HepG2 (cell line): ENCODE measurements around the gene TMEM151A. TPM values are rescaled to one million over a fixed set of nuclear protein-coding genes. Genes with fewer than 3 reads are reported as not detected.

Experiments
- ATAC-seq: fragments of 200-7000 bp; cut with Tn5 transposase; 3 replicates; pipeline ENCODE4 v1.9.1; 2020; ENCODE audit warnings: mild to moderate bottlenecking, moderate library complexity
- BruUV-seq: library from RNA; stranded (reverse); fragments of 400-500 nt; replicated peaks from 2 replicates; lab custom pipeline; 2021; lab: Mats Ljungman, UMichigan
- CTCF ChIA-PET: fragments of 300-600 bp; formaldehyde crosslinking; extraction: SDS; loops from one replicate; lab custom pipeline; 2021; ENCODE audit warnings: low total read pairs, inconsistent platforms, low intra/inter-chr PET ratio; lab: Yijun Ruan, JAX
- POLR2A ChIA-PET: fragments of 350-600 bp; sonication (Branson Sonifier 250); formaldehyde crosslinking; loops from one replicate; lab custom pipeline; 2020; ENCODE audit warnings: antibody characterized with exemption, inconsistent platforms; lab: Yijun Ruan, JAX
- DNase-seq: peaks from one replicate; pipeline ENCODE4 v3.0.0-alpha.2; 2015; ENCODE audit warnings: low spot score
- FAIRE-seq: peaks from 3 replicates; lab custom pipeline; 2011; peaks lifted over from hg19 to GRCh38; lab: Jason Lieb, UNC
- H2AFZ ChIP-seq: one replicate; pipeline ENCODE4 v1.6.1; 2011; ENCODE audit warnings: low read length, inconsistent platforms
- H3K27ac ChIP-seq: fragments of 300-600 bp; 3 replicates; pipeline ENCODE4 v1.8.0; 2011; ENCODE audit warnings: mixed run types, mild to moderate bottlenecking, mixed read lengths, low read length, inconsistent platforms; ENCODE audit not compliant: insufficient read depth; ENCODE audit errors: extremely low read length
- H3K27me3 ChIP-seq, 2 experiments: fragments of 200-600 bp in 1 of 2; 2 replicates in 1 of 2; 3 replicates in 1 of 2; pipeline versions ENCODE4 v1.6.0 to v1.8.0; 2011; ENCODE audit warnings: low read length in 2 of 2, mild to moderate bottlenecking in 2 of 2, moderate library complexity in 2 of 2, inconsistent platforms in 1 of 2; ENCODE audit not compliant: insufficient read depth in 2 of 2, control insufficient read depth in 1 of 2
- H3K36me3 ChIP-seq, 2 experiments: fragments of 200-600 bp in 1 of 2; replicated peaks in 1 of 2; 2 replicates in 1 of 2; 3 replicates in 1 of 2; pipeline versions ENCODE4 v1.5.1 to v1.8.0; 2011; ENCODE audit warnings: low read length in 2 of 2, inconsistent platforms in 1 of 2; ENCODE audit not compliant: insufficient read depth in 2 of 2, control insufficient read depth in 1 of 2
- H3K4me1 ChIP-seq: 2 replicates; pipeline ENCODE4 v1.5.1; 2012; ENCODE audit warnings: low read length, inconsistent platforms; ENCODE audit not compliant: insufficient read depth
- H3K4me2 ChIP-seq: 2 replicates; pipeline ENCODE4 v1.6.0; 2011; ENCODE audit warnings: low read depth, low read length, inconsistent platforms
- H3K4me3 ChIP-seq, 3 experiments: fragments of 200-600 bp in 1 of 3; sonication (generic), shearing (Covaris generic) in 1 of 3; replicated peaks in 1 of 3; 2 replicates each; pipeline ENCODE4 v1.5.1; 2011 to 2016; ENCODE audit warnings: low read length in 3 of 3, inconsistent platforms in 2 of 3, low read depth in 2 of 3, mild to moderate bottlenecking in 2 of 3, control low read depth in 1 of 3, mixed read lengths in 1 of 3; ENCODE audit not compliant: insufficient read depth in 1 of 3
- H3K79me2 ChIP-seq: one replicate; pipeline ENCODE4 v1.6.1; 2011; ENCODE audit warnings: low read length, inconsistent platforms; ENCODE audit not compliant: insufficient read depth
- H3K9ac ChIP-seq: 2 replicates; pipeline ENCODE4 v1.6.0; 2011; ENCODE audit warnings: mild to moderate bottlenecking, low read depth, low read length, inconsistent platforms; ENCODE audit not compliant: insufficient read depth
- H3K9me3 ChIP-seq: 2 replicates; pipeline ENCODE4 v1.5.1; 2012; ENCODE audit warnings: mild to moderate bottlenecking, low read length
- H4K20me1 ChIP-seq: 2 replicates; pipeline ENCODE4 v1.6.0; 2011; ENCODE audit warnings: inconsistent platforms, mild to moderate bottlenecking, low read length, moderate library complexity; ENCODE audit not compliant: insufficient read depth
- CEBPB ChIP-seq: IDR thresholded peaks from 2 replicates; pipeline ENCODE4 v1.6.1; 2011; ENCODE audit warnings: low read depth, low read length, improper control_type of control experiment, borderline replicate concordance
- ERF ChIP-seq: IDR thresholded peaks from 2 replicates; pipeline ENCODE4 v1.6.1; 2018; ENCODE audit warnings: missing biosample characterization, missing genetic modification reagents
- MEIS2 ChIP-seq: sonication (generic); formaldehyde crosslinking; IDR thresholded peaks from 2 replicates; pipeline ENCODE4 v1.9.0; 2021; ENCODE audit warnings: mild to moderate bottlenecking, missing genetic modification reagents
- PCBP2 ChIP-seq: fragments of 200-400 bp; formaldehyde crosslinking; optimal IDR thresholded peaks from 2 replicates; pipeline ENCODE3; 2018; ENCODE audit warnings: low read length, low read depth; ENCODE audit not compliant: poor library complexity, severe bottlenecking
- PITX1 ChIP-seq: sonication (generic); formaldehyde crosslinking; IDR thresholded peaks from 2 replicates; pipeline ENCODE4 v1.5.1; 2020; ENCODE audit warnings: mild to moderate bottlenecking, missing genetic modification reagents
- RARG ChIP-seq: sonication (generic); formaldehyde crosslinking; IDR thresholded peaks from 2 replicates; pipeline ENCODE4 v1.4.0; 2020; ENCODE audit warnings: low read depth, mild to moderate bottlenecking, missing genetic modification reagents
- TBX3 ChIP-seq: fragments of 450-650 bp; IDR thresholded peaks from 2 replicates; pipeline ENCODE4 v1.6.1; 2017; ENCODE audit warnings: antibody characterized with exemption, mild to moderate bottlenecking, inconsistent platforms, borderline replicate concordance
- TMF1 ChIP-seq: sonication (generic); formaldehyde crosslinking; IDR thresholded peaks from 2 replicates; pipeline ENCODE4 v1.8.1; 2022; ENCODE audit warnings: low read depth, missing genetic modification reagents
- ZNF337 ChIP-seq: sonication (generic); formaldehyde crosslinking; IDR thresholded peaks from 2 replicates; pipeline ENCODE4 v1.5.1; 2020; ENCODE audit warnings: missing genetic modification reagents, low read depth, mild to moderate bottlenecking, borderline replicate concordance
- ZNF33B ChIP-seq: sonication (generic); formaldehyde crosslinking; IDR thresholded peaks from 2 replicates; pipeline ENCODE4 v1.5.1; 2020; ENCODE audit warnings: mild to moderate bottlenecking, missing genetic modification reagents
- ZNF549 ChIP-seq: sonication (generic); formaldehyde crosslinking; IDR thresholded peaks from 2 replicates; pipeline ENCODE4 v1.5.0; 2020; ENCODE audit warnings: missing genetic modification reagents
- ZNF629 ChIP-seq: sonication (generic); formaldehyde crosslinking; conservative IDR thresholded peaks from 2 replicates; pipeline ENCODE4 v1.5.0; 2020; ENCODE audit warnings: missing genetic modification reagents
- ZNF768 ChIP-seq: sonication (generic); formaldehyde crosslinking; IDR thresholded peaks from 2 replicates; pipeline ENCODE4 v1.4.0; 2020; ENCODE audit warnings: missing genetic modification reagents
- WGBS: methylation state at CpG from one replicate; pipeline ENCODE4 v1.1.6; 2017; ENCODE audit warnings: low lambda C conversion rate; 5-methylcytosine and 5-hydroxymethylcytosine counted together
- in situ Hi-C: cut with HindIII; loops from 2 replicates; pipeline ENCODE4 v1.10.0; 2017; ENCODE audit warnings: low pct_unique_long_range_greater_than_20kb; ENCODE audit not compliant: extremely low pct_ligation_motif_present
- intact Hi-C: fragments of 100-400 bp; cut with micrococcal nuclease; formaldehyde crosslinking; loops from one replicate; pipeline ENCODE4 v1.10.0; 2022; ENCODE audit not compliant: unreplicated experiment
- polyA plus RNA-seq, 8 experiments: library from polyadenylated mRNA; depleted of rRNA in 3 of 8; stranded (reverse) in 7 of 8; unstranded in 1 of 8; fragments of >200 nt; fragmentation: Illumina TruSeq in 4 of 8; extraction: Trizol in 4 of 8; gene quantifications; 2 replicates each; pipeline versions ENCODE4 v1.2.1 to v1.2.3, GENCODE V29; 2011 to 2016; ENCODE audit warnings: low read depth in 4 of 8, missing spikeins in 1 of 8, mixed read lengths in 1 of 8; ENCODE audit not compliant: insufficient read depth in 1 of 8
- total RNA-seq, 5 experiments: library from RNA; depleted of rRNA; stranded (reverse); fragments of >200 nt; fragmentation: Illumina TruSeq; extraction: Trizol; gene quantifications; 2 replicates each; pipeline ENCODE4 v1.2.3, GENCODE V29; 2016; ENCODE audit warnings: low read depth in 1 of 5

The TMEM151A gene
- total and polyA plus RNA-seq, 2 of the 13 experiments (the other 11 are each of a cell fraction or from before 2014, with no cell fraction given): 0.18 to 0.33 TPM

DNA sequence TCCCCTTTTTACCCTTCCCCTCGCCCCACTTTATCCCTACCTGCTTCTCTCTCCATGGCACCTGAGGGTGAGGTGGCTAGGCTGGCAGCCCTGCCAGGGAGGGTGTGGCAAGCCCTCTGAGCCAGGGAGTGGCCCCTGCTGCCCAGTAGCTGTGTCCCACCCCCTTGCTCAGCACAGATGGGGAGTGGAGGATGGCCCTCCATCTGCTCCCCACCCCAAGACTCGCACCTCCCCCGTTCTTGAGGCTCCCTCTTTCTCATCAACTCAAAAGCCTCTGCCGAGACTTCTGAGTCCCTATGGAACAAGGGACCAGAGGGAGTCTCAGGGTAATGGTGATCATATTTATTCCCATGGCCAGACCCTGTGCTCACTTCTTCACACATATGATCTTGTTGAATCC lies 1.7 kb downstream of the TMEM151A start:
- BruUV-seq: no TSS peak
- Histone ChIP-seq H3K9ac (no peak overlapping the region), H3K27me3 (peaks cover 3 to 40% of the 10 kb centered on the region in 2 experiments; a peak in 4 of 5 replicates), H3K4me1 (peaks cover 36% of the 10 kb centered on the region), H3K36me3 (no peaks in the 10 kb centered on the region), H3K27ac (no peak overlapping the region), H3K4me2 (no peak overlapping the region), H2AFZ (no peak overlapping the region), H3K9me3 (no peaks in the 10 kb centered on the region), H4K20me1 (no peaks in the 10 kb centered on the region), H3K4me3 (no peak overlapping the region), H3K79me2 (peaks cover 3% of the 10 kb centered on the region)
- CTCF ChIA-PET: no interaction called here
- no peak for ATAC-seq
- intact Hi-C loops: no loop called here
- no peak for DNase-seq
- POLR2A ChIA-PET: no interaction called here
- TF ChIP-seq ZNF549 (no peak), PCBP2 (no peak), RARG (no peak), ERF (CRISPR knock-in tag) (no peak), TBX3 (no peak), TMF1 (no peak), CEBPB (no peak)
- no peak for FAIRE-seq
- in situ Hi-C loops: loop anchor here (5.0 kb wide), 1 partner anchor 34 kb away; no protein-coding TSS in a partner anchor
- 17% methylated on average over 4 of the region's 4 CpGs for WGBS

GRCh38 chr11:66293777-66294625 lies 2.3 kb downstream of the TMEM151A start:
- intact Hi-C loops (no loop called here), in situ Hi-C loops (loop anchor here (5.0 kb wide), 1 partner anchor 33 kb away; no protein-coding TSS in a partner anchor)
- Histone ChIP-seq H4K20me1 (no peaks in the 10 kb centered on the region), H3K4me1 (peaks cover 36% of the 10 kb centered on the region), H3K27me3 (peaks cover 3 to 40% of the 10 kb centered on the region in 2 experiments; a peak in 4 of 5 replicates), H3K9ac (no peak overlapping the region), H3K9me3 (no peaks in the 10 kb centered on the region), H2AFZ (no peak overlapping the region), H3K36me3 (no peaks in the 10 kb centered on the region), H3K27ac (no peak overlapping the region), H3K4me3 (no peak overlapping the region), H3K4me2 (no peak overlapping the region), H3K79me2 (no peaks in the 10 kb centered on the region)
- 52% methylated on average over 13 of the region's 30 CpGs for WGBS
- DNase-seq (no peak), FAIRE-seq (no peak), ATAC-seq (no peak)
- ChIA-PET POLR2A (no interaction called here), CTCF (no interaction called here)
- BruUV-seq: no TSS peak
- TF ChIP-seq ZNF337 (CRISPR knock-in tag) (no peak), MEIS2 (CRISPR knock-in tag) (no peak), ZNF629 (CRISPR knock-in tag) (0 out of 2 replicates have a peak, but pooled peaks have one; percentile 43), ZNF768 (CRISPR knock-in tag) (peak; percentile 89), PITX1 (no peak), ZNF33B (no peak)
